IPS DF 6.9 (cell line): ENCODE data around the gene ITGB5.
"Not testable (repeated sequence)": the region's sequence is repeated elsewhere in the genome, so short reads cannot be mapped to it uniquely, and the experiment has no call there.

ENCODE experiments used
- DNase-seq: peaks from one replicate; pipeline ENCODE4 v3.0.0-alpha.2; 2013; ENCODE audit warnings: low read depth, low spot score
- H3K27ac ChIP-seq: one replicate; pipeline ENCODE4 v1.5.1; 2013; ENCODE audit warnings: low read length, control low read depth
- H3K27me3 ChIP-seq: 2 replicates; pipeline ENCODE4 v1.6.1; 2013; ENCODE audit warnings: mild to moderate bottlenecking, low read length; ENCODE audit not compliant: control insufficient read depth, insufficient read depth
- H3K36me3 ChIP-seq: 2 replicates; pipeline ENCODE4 v1.6.1; 2013; ENCODE audit warnings: low read length; ENCODE audit not compliant: control insufficient read depth, insufficient read depth
- H3K4me1 ChIP-seq: 2 replicates; pipeline ENCODE4 v1.6.1; 2013; ENCODE audit warnings: low read length; ENCODE audit not compliant: control insufficient read depth, insufficient read depth
- H3K4me3 ChIP-seq: 2 replicates; pipeline ENCODE4 v1.5.1; 2013; ENCODE audit warnings: mild to moderate bottlenecking, low read length
- H3K9me3 ChIP-seq: 2 replicates; pipeline ENCODE4 v1.6.1; 2013; ENCODE audit warnings: low read length, inconsistent platforms; ENCODE audit not compliant: control insufficient read depth, insufficient read depth
- WGBS: extraction: QIAGEN DNeasy Blood & Tissue Kit; methylation state at CpG from one replicate; pipeline ENCODE4 v1.1.7; 2013; ENCODE audit warnings: mixed read lengths, missing lambda C conversion rate; ENCODE audit not compliant: insufficient read length, insufficient coverage; 5-methylcytosine and 5-hydroxymethylcytosine counted together

The ITGB5 gene

DNA sequence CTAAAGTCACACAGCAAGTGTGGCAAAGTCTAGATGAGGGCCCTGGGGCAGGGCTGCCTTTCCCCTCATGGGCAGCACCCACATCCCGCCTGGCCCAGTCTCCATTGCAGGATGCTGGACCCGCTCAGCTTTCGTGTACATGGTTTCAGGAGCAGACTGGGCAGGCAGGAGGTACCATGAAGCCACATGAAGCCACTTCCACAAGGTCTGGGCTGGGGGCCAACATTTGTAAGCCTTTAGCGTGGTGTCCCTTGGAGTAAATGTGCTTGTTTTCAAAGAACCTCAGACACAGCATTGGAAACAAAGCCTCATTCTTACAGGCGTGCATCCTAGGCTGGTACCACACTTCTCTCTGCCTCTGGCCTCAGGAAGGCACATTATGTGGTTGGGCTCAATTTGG lies 122.4 kb downstream of the ITGB5 start:
- Histone ChIP-seq H3K4me3 (no peak overlapping the region), H3K27ac (no peak overlapping the region), H3K36me3 (peaks cover 31% of the 10 kb centered on the region), H3K9me3 (no peaks in the 10 kb centered on the region), H3K27me3 (no peaks in the 10 kb centered on the region), H3K4me1 (no peaks in the 10 kb centered on the region; the same call in 1 of the 2 replicates)
- WGBS, result no CpG with 5 or more reads among the region's 5 CpGs
- no peak for DNase-seq

DNA sequence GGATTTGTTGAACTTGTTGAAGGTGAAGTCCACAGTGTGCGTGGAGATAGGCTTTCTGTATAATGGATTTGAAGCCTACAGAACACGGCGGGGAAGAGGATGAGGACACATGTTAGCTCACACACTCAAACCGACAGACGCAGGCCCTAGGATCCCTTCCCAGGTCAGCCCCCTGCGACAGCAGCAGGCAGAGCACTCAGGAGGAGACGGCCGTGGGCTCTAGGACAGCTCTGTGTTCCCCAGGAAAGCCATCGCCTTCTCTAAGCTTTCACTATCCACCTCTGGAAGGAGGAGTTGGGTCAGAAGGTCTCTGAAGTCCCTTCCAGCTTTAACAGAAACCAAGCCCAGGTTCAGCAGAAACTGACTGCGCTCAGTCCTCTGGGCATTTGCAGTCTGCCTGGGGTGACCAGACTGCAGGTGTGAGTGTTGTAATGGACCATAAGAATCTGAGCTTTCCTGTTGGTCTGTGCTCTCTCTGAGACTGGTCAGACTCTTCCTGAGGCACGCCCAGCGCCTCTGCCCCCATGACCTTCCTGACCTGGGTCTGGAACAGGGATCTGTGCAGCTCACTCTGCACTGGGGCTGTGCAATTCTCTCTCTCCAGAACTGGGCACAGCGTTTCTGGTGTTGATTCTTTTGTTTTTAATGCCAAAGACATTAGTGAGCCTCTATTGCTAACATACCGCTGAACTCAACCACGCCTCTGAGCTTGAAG lies 123.4 kb downstream of the ITGB5 start:
- Histone ChIP-seq H3K36me3 (peaks cover 30% of the 10 kb centered on the region), H3K4me3 (no peak overlapping the region), H3K4me1 (no peaks in the 10 kb centered on the region; the same call in 1 of the 2 replicates), H3K9me3 (no peaks in the 10 kb centered on the region), H3K27ac (no peak overlapping the region), H3K27me3 (no peaks in the 10 kb centered on the region)
- DNase-seq, result no peak
- no CpG with 5 or more reads among the region's 15 CpGs for WGBS

DNA sequence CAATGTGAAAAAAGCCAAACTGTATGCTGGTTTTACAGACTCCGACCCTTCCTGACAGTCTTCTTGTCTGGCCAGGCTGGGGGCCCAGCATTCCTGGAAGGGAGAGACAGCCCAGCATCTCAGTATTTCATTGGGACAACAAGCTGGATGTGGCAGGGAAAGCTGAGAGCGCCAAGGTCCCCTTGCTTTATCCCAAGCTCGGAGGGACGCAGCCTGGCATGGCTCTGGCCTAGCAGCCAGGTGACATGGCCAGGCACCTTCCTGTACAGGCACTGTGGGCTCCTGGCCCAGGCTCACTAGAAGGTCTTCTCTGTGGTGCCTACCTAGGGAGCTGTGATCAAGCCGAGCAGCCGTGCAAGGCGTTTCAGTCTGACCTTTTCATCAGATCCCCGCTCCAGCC lies 124.0 kb downstream of the ITGB5 start:
- Histone ChIP-seq H3K4me3 (no peak overlapping the region), H3K27me3 (no peaks in the 10 kb centered on the region), H3K4me1 (no peaks in the 10 kb centered on the region; the same call in 1 of the 2 replicates), H3K9me3 (no peaks in the 10 kb centered on the region), H3K36me3 (peaks cover 24% of the 10 kb centered on the region), H3K27ac (no peak overlapping the region)
- no peak for DNase-seq
- no CpG with 5 or more reads among the region's 8 CpGs for WGBS

DNA sequence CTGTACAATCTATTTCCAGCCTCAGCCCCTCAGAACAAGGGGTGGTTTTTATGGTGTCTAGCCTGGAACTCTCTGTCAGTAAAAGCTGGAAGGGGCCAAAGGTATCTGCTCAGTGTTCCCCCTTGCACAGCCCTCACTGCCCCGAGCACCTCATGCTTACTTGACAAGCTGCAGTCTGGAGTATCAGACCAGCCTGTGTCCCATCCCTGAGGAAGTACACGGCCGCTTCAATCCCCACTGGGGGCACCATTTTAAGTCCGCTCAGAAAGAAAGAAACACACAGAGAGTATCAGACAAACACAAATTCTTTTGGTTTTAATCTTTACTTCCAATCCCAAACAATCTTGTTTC lies 124.5 kb downstream of the ITGB5 start:
- no peaks in the 10 kb centered on the region for H3K9me3 ChIP-seq
- H3K4me1 ChIP-seq, result no peaks in the 10 kb centered on the region; the same call in 1 of the 2 replicates
- peaks cover 24% of the 10 kb centered on the region for H3K36me3 ChIP-seq
- H3K4me3 ChIP-seq, result no peak overlapping the region
- H3K27me3 ChIP-seq, result no peaks in the 10 kb centered on the region
- WGBS, result no CpG with 5 or more reads among the region's 4 CpGs
- no peak for DNase-seq
- H3K27ac ChIP-seq, result no peak overlapping the region

DNA sequence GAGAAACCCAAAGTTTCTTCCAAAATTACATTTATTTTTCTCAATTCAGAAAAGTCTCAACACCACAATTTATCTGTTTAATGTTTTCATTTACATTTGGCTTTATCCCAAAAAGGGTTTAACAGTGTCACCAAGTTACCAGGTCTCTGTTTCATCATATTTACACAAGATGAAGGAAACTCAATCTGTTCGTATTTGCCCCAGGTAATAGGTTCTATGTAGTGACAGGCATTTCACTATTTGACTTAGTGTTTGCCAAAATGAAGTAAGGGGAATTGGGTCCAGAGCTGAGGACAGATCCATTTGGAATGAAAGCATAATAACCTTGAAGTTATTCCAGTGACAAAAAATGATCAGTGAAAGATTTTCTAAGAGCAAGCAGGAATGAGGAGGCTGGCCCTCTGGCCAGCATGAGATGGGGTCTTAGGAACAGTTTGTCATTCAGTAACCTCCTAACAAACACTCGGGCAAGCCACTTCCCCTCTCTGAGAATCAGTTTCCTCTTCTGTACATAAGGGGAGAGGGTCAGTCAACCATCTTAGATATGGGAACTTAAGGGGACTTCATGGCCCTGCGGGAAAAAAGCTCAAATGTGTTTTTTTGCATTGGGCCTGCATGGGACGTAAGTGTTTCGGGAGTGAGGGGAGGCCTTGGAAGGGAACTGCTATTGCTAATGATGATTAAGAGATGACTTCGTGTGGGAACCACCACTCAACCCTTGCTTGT lies 125.1 kb downstream of the ITGB5 start:
- H3K36me3 ChIP-seq, result peaks cover 21% of the 10 kb centered on the region
- DNase-seq, result no peak
- no peaks in the 10 kb centered on the region; the same call in 1 of the 2 replicates for H3K4me1 ChIP-seq
- H3K27me3 ChIP-seq, result no peaks in the 10 kb centered on the region
- H3K4me3 ChIP-seq, result no peak overlapping the region
- H3K9me3 ChIP-seq, result no peaks in the 10 kb centered on the region
- WGBS, result no CpG with 5 or more reads among the region's 6 CpGs
- no peak overlapping the region for H3K27ac ChIP-seq

DNA sequence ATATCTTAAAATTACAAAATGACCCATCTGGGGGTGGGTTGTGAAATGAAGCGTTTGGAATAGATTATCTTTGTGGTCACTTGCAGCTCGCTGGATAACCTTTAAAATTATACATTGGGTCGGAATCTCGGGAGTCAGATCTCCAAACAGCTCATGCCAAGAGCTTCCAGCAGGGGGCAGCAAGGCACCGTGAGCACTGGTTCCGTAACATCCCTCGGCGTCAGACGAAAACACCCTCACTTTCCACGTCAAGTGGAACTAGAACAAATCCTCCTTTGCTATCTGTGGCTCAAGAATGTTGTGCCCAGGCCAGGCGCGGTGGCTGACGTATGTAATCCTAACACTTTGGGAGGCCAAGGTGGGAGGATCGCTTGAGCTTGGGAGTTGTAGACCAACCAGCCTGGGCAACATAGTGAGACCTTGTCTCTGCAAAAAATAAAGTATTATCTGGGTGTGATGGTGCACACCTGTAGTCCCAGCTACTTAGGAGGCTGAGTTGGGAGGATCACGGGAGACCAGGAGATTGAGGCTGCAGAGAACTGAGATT lies 125.8 kb downstream of the ITGB5 start:
- peaks cover 19% of the 10 kb centered on the region for H3K36me3 ChIP-seq
- H3K27ac ChIP-seq, result no peak overlapping the region
- peak; percentile 55 for DNase-seq
- H3K4me3 ChIP-seq, result no peak overlapping the region
- H3K9me3 ChIP-seq, result no peaks in the 10 kb centered on the region
- no CpG with 5 or more reads among the region's 15 CpGs for WGBS
- H3K27me3 ChIP-seq, result no peaks in the 10 kb centered on the region
- H3K4me1 ChIP-seq, result no peaks in the 10 kb centered on the region; the same call in 1 of the 2 replicates

- no peaks in the 10 kb centered on the region; the same call in 1 of the 2 replicates for H3K4me1 ChIP-seq
- no peak overlapping the region for H3K4me3 ChIP-seq
- WGBS, result no CpG with 5 or more reads among the region's 2 CpGs
- peaks cover 19% of the 10 kb centered on the region for H3K36me3 ChIP-seq
- H3K9me3 ChIP-seq, result no peaks in the 10 kb centered on the region
- no peak overlapping the region for H3K27ac ChIP-seq
- DNase-seq, result no peak
- H3K27me3 ChIP-seq, result no peaks in the 10 kb centered on the region
Measured at GRCh38 chr3:124760601-124761000, 126.6 kb downstream of the ITGB5 start.

GRCh38 chr3:124759666-124760401 lies 127.3 kb downstream of the ITGB5 start:
- Histone ChIP-seq H3K27ac (no peak overlapping the region), H3K9me3 (no peaks in the 10 kb centered on the region), H3K36me3 (peaks cover 14% of the 10 kb centered on the region), H3K27me3 (no peaks in the 10 kb centered on the region), H3K4me1 (no peaks in the 10 kb centered on the region; the same call in 1 of the 2 replicates), H3K4me3 (no peak overlapping the region)
- WGBS, result no CpG with 5 or more reads among the region's 14 CpGs
- no peak for DNase-seq

- H3K4me1 ChIP-seq, result no peaks in the 10 kb centered on the region; the same call in 1 of the 2 replicates
- no peak for DNase-seq
- no CpG with 5 or more reads among the region's 5 CpGs for WGBS
Measured at GRCh38 chr3:124758851-124759635, 128.1 kb downstream of the ITGB5 start.

DNA sequence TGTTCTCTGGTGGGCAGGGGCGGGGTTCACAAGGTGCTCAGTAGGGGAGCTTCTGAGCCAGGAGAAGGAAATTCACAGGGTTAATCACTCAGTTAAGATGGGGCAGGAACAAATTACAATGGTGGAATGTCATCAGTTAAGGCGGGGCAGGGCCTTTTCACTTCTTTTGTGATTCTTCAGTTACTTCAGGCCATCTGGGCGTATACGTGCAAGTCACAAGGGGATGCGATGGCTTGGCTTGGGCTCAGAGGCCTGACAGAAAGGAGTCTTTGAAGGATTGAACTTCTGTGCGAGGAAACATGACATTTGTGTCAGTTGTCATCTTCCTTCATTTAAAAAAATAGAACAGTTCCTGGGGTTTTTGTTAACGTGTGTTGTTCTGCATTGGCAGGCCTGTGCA lies 129.2 kb downstream of the ITGB5 start:
- not testable (repeated sequence) for DNase-seq, H3K27me3 ChIP-seq
- WGBS, result no CpG with 5 or more reads among the region's 7 CpGs

More at GRCh38 chr3:124758851-124759635, 128.1 kb downstream of the ITGB5 start:
- Histone ChIP-seq H3K27me3 (no peaks in the 10 kb centered on the region), H3K27ac (no peak overlapping the region), H3K9me3 (no peaks in the 10 kb centered on the region), H3K36me3 (peaks cover 10% of the 10 kb centered on the region), H3K4me3 (no peak overlapping the region)

More for the DNA sequence above, 129.2 kb downstream of the ITGB5 start:
- H3K9me3 ChIP-seq, H3K27ac ChIP-seq, H3K4me3 ChIP-seq, H3K36me3 ChIP-seq, H3K4me1 ChIP-seq: not testable (repeated sequence)
